H54 (cell line): ENCODE results near the gene NXN.
"Not testable (repeated sequence)": the region's sequence is repeated elsewhere in the genome, so short reads cannot be mapped to it uniquely, and the experiment has no call there.

Experiments
- DNase-seq: peaks from one replicate; pipeline ENCODE4 v3.0.0; 2011; ENCODE audit warnings: low spot score, mixed read lengths; ENCODE audit not compliant: insufficient read length
- FAIRE-seq: peaks from 3 replicates; lab custom pipeline; 2011; peaks lifted over from hg19 to GRCh38; lab: Jason Lieb, UNC
- POLR2A ChIP-seq: IDR thresholded peaks from 2 replicates; pipeline ENCODE4 v1.6.1; 2011; ENCODE audit warnings: low read depth, mild to moderate bottlenecking, low read length

The NXN gene

DNA sequence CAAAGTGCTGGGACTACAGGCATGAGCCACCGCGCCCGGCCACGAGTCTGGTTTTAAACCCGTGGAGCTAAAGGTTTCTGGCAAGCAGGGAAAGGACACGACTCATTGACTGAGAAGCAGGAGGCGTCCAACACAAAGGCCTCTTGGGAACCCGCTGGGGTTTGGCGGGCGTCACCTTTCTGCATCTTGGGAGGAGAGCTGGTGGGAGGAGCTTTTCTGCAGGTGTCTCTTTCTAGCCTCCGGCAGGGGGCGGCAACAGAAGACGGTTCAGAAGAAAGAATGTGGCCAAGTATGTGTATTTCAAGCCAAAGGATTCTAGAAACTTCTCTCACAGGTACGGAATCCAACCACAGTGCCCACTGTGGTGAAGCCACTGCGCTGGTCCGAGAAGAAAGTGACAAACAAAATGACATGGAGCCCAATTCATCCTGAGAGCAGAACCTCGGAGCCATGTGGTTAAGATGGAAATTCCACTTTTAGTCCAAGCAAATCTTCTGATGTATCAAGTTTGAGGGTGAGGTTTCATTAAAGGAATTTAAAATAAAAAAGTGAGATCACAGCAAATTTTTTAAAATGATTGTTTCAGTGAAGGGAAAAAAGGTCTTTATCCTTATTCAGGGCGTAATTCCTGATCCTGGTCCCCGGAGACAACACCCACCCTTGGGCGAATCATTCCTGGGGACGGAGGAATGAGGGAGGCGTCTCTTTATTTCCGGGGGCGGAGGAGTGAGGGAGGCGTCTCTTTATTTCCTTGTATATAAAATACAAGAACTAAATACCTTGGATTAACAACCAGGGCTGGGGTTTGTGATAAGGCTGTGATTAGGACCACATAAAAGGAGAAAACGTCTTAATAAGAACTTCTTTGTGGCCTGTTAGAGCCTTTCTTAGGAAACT lies 99.8 kb downstream of the NXN start:
- FAIRE-seq (no peak), DNase-seq (peak; percentile 57)
- no peak for TF ChIP-seq POLR2A

DNA sequence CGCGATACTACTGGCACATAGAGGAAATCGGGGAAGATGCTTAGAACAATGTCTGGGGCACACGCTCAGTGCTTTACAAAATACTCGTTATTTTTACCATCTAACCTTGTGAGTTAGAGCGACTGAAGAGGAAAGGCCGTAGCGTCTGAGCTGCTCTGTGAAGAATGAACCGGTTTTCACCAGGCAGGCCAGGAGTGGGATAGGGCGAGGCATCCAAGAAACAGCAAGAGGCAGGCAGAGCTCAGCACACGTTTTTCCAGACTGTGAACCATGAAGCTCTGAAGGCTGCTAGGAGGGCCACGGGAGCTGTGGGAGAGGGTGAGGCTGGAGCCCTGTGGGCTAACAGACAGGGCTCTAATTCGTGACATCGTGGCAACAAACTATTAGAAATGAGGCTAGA lies 101.9 kb downstream of the NXN start:
- FAIRE-seq: no peak
- TF ChIP-seq POLR2A: no peak

DNA sequence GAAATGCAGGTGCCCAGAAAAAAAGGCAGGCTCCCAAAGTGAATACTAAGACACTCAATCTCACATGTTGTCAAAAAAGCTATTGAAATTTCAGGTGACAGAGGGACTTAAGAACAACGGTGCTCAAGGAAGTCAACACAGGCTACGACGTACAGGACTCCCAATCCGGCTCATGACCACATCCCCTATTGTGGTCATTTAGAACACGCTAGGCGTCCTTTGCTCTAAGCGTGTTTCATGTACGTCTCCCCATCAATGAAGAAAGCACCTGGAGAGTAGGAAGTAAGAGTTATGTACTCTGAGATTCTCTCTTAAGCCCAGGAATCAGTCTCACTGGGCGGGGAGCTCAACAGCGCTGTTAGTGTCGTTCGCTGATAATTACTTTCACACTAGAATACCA lies 103.3 kb downstream of the NXN start:
- FAIRE-seq: no peak
- DNase-seq: no peak
- no peak for TF ChIP-seq POLR2A

More for the DNA sequence above, 101.9 kb downstream of the NXN start:
- no peak for DNase-seq

DNA sequence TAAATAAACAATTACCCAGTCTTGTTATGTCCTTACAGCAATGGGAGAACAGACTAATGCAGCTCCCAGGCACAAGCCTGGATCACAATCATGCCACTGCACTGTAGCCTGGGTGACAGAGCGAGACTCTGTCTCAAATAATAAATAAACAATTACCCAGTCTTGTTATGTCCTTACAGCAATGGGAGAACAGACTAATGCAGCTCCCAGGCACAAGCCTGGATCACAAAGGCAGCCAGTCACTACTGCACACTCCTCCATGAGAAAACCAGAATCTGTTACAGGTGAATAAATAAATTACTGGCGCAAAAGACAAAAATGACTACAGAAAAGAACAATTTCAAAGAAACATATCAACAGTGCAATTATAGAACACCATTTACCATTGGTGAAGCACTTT lies 105.0 kb downstream of the NXN start:
- not testable (repeated sequence) for FAIRE-seq

DNA sequence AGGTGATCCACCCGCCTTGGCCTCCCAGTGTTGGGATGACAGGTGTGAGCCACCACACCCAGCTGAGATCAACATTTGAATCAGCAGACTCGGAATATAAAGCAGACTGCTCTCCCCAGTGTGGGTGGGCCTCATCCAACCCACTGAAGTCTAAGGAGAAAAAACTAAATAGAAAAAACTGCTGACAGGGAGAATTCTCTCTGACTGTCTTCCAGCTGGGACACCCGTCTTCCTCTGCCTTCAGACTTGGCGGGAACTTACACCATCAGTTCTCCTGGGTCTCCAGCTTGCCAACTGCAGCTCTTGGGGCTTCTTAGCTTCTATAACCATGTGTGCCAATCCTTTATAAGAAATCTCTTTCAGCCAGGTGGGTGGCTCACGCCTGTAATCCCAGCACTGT lies 106.7 kb downstream of the NXN start:
- no peak for TF ChIP-seq POLR2A
- DNase-seq: no peak
- FAIRE-seq: no peak

More for the DNA sequence above, 105.0 kb downstream of the NXN start:
- DNase-seq: not testable (repeated sequence)

DNA sequence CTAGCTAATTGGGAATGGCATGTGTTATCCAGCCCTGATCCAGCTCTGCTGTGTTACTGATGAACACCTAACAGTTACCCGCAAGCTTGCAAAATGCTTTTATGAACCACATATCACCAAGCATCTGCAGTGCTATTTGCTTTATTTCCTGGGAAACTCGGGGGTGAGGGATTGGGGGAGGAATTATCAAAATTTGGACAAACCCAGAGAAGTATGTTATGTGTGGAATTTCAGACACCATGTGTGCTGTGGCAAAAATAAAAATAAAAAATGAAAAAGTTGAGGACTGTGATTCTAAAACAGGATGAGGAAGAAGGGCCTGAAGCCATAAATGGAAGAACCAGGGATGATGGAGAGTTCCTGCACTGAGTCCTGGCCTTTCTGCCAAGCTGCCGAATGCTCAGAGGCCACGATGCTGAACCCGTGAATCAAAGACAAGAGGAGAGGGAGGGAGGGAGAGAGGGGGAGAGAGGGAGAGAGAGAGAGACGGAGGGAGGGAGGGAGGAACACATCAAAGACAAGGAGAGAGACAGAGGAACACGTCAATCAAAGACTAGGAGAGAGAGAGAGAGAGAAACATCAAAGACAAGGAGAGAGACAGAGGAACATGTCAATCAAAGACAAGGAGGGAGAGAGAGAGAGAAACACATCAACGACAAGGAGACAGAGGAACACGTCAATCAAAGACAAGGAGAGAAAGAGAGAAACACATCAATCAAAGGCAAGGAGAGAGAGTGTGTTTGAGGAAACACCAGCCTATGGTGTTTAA lies 107.6 kb downstream of the NXN start:
- FAIRE-seq: no peak
- TF ChIP-seq POLR2A: no peak
- DNase-seq: no peak

DNA sequence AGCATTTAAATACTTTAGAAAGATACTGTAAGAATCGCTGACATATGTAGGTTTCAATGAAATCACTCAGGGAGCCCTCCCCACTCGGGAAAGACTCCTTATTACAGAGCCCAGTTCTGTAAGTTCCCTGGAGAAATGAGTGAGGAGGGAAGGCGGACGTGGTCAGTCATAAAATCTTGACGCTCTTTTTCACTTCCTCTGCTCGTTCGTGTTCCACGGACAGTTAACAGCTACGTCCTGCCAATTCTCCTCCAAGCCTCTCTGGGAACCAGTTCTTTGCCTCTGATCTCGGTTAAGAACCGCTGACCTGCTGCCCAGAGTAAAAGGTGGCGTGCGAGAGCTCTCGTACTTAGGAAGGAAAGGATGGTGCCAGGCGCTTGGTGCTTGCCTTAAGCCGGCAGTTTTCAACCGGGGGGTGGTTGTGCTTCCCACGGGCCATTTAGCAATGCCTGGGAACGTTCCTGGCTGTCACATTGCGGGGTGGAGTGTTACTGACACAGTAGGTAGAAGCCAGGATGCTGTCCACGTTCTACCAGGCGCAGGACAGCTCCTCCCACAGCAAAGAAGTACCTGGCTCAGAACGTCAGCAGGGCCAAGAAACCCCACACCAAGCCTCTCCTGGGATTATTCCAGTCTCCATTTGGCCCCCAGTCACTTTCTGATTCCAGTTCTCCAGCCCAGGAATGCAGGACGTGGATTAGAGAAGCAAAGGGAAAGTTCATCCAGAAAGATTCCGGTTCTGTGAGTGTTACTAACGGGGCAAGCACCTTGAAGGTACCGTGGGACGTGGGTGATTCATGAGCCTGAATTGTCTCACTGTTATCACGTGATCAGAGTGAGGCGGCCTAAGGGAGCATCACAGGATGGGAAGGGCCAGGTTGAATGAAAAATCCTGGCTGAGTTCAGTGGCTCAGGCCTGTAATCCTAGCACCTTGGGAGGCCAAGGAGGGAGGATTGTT lies 109.7 kb downstream of the NXN start:
- DNase-seq (peak; percentile 47), FAIRE-seq (no peak)
- TF ChIP-seq POLR2A: no peak

DNA sequence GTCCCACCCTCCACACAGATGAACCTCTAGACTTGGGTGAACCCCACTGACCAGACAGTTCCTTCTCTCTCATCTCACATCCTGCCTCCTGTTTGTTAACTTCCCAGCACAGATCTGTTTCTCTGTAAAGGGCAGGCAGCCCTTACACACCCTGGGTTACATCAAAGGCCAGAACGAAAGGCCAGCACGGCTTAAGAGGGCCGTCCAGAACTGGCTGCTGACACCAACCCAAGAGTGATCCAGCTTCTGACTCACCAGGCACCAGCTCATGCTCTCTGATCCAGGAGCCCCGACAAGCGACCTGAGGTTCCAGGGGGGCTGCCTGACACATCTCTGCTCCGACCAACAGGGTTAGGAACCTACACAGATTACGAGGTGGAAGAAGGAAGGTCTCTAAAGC lies 110.5 kb downstream of the NXN start:
- FAIRE-seq: no peak
- DNase-seq: peak; percentile 33
- no peak for TF ChIP-seq POLR2A

DNA sequence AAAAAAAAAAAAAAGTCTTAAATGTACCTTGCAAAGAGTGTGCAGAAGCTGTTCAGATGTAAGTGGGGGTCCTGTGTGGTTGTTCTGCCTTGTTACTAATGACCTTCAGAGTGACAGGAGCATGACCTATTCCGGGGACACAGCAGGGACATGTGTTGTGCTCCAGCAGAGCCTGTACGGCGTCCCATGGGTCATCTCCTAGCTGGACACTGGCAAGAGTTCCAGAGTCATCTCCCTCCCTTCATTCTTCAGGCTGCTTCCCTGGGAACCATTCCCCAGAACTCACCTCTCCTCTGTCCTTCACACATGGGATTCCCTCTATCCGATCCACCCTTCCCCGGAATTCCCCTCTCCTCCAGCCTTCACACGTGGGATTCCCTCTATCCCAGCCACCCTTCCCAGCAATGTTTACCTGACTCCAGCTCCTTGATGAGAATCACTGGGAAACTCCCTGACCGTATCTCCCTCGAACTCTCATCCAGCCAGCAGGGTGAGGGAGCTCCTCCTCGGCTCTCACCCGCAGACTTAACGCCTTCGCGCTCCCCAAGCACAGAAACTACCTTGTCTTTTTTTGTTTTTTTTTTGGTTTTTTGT lies 111.6 kb downstream of the NXN start:
- FAIRE-seq (no peak), DNase-seq (no peak)
- no peak for TF ChIP-seq POLR2A

DNA sequence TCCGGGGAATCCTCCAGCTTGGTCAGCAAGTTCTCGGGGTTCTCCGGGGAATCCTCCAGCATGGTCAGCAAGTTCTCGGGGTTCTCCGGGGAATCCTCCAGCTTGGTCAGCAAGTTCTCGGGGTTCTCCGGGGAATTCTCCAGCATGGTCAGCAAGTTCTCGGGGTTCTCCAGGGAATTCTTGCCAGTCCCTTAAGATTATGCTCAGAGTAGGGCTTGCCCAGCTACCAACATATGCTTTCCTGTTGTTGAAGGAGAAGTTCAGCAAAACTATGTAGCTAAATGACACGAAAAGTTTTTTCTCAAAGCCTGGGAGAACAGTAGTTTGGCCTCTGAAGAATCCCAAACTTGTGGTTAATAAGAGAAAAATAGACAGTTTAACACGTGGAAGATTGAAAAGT lies 112.3 kb downstream of the NXN start:
- not testable (repeated sequence) for FAIRE-seq, DNase-seq

DNA sequence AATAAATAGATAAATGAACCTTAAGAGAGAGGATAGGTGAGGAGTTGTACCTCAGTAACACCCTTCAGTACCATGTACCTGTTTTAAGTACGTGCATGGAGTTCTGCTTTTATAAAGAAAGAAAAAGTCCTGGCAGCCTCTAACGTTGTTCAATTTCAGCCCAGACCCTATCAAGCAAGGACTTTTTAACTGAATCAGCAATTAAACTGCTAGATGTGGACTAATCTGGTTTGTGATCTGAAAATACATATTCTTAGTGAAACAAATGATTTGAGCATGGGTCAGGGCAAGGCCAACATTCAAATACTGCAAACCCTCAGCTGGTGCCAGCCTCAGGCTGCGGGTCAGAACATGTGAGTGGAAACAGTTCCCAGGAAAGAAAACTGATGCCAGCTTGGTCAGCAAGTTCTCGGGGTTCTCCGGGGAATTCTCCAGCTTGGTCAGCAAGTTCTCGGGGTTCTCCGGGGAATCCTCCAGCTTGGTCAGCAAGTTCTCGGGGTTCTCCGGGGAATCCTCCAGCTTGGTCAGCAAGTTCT lies 112.9 kb downstream of the NXN start:
- FAIRE-seq (no peak), DNase-seq (no peak)
- no peak for TF ChIP-seq POLR2A

DNA sequence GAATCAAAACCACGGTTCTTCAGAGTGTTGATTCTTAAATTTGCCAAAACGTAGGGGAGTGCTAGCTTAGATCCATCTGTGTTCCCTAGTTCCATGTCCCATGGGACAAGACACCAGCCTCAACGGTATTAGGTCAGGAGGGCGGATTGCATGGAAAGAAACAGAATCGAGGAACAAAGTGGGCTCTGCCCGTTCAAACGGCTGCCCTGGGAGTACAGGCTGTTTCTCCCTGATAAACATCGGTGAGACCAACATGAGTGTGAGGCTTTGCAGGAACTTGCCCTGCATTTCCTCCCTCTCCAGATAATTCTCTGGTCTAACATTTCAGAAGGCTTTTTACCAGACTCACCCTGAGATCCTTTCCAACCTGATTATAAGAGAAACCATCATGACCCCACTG lies 115.3 kb downstream of the NXN start:
- FAIRE-seq (no peak), DNase-seq (no peak)

DNA sequence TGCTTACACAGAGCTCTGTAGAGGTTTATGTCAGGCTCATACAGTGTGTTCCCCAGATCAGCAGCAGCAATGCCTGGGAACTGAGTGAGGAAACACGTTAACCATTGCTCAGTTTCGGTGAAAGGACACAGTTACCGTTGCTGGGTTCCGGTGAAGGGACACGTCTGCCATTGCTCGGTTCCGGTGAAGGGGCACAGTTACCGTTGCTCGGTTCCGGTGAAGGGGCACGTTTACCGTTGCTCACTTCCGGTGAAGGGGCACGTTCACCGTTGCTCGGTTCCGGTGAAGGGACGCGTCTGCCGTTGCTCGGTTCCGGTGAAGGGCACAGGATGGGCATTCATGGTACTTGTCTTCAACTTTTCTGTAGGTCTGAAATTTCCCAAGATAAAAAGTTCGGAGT lies 115.7 kb downstream of the NXN start:
- no peak for TF ChIP-seq POLR2A
- DNase-seq (no peak), FAIRE-seq (no peak)

More for the DNA sequence above, 115.3 kb downstream of the NXN start:
- TF ChIP-seq POLR2A: no peak
